Endothelial cell of umbilical vein (primary cell): ENCODE results near the gene CCDC61.

Experiments
- EZH2 ChIP-seq: IDR thresholded peaks from 2 replicates; pipeline ENCODE4 v1.6.1; 2012; ENCODE audit warnings: borderline replicate concordance, low read depth, mild to moderate bottlenecking, moderate library complexity, low read length, inconsistent platforms; ENCODE audit not compliant: severe bottlenecking
- GATA2 ChIP-seq: IDR thresholded peaks from 2 replicates; pipeline ENCODE4 v1.7.0; 2011; ENCODE audit warnings: low read depth, mild to moderate bottlenecking, moderate library complexity, mixed read lengths, low read length; ENCODE audit not compliant: insufficient read length, insufficient read depth
- JUN ChIP-seq: IDR thresholded peaks from 2 replicates; pipeline ENCODE4 v1.6.1; 2011; ENCODE audit warnings: borderline replicate concordance, low read depth; ENCODE audit not compliant: insufficient read length, insufficient read depth
- POLR2AphosphoS5 ChIP-seq: IDR thresholded peaks from 2 replicates; pipeline ENCODE4 v1.6.1; 2012; ENCODE audit warnings: low read depth, mild to moderate bottlenecking, control low read depth, low read length, moderate library complexity; ENCODE audit not compliant: insufficient read depth
- TF ChIP-seq, protein P1 (sequence below), 2 donors: IDR thresholded peaks; 1 replicate in 1 of 2; 2 replicates in 1 of 2; pipeline ENCODE4 v1.5.1; 2011; ENCODE audit warnings: low read length in 2 of 2, mild to moderate bottlenecking in 2 of 2, moderate library complexity in 2 of 2, control low read depth in 1 of 2, inconsistent platforms in 1 of 2, low read depth in 1 of 2; ENCODE audit not compliant: insufficient read depth in 1 of 2; ENCODE audit errors: extremely low read depth in 1 of 2

DNA sequence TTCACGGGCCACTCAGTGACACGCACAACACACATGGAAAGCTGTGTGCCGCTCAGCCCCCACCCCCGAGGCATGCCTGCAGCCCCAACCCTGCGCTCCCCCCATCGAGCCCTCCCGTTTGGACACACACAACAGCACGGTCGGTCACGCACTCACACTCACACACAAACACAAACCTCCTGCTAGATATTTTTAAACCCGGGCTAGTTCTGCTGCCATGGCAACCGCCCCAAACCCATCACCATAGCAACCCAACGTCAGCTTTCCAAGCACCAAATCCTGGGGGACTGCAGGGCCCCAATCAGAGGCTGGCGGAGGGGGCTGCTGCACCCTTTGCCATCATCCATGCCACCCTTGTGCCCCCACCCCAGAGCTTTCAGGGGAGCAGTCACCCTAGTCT, 19.1 kb upstream of the CCDC61 start:
- TF ChIP-seq, protein P1, sequence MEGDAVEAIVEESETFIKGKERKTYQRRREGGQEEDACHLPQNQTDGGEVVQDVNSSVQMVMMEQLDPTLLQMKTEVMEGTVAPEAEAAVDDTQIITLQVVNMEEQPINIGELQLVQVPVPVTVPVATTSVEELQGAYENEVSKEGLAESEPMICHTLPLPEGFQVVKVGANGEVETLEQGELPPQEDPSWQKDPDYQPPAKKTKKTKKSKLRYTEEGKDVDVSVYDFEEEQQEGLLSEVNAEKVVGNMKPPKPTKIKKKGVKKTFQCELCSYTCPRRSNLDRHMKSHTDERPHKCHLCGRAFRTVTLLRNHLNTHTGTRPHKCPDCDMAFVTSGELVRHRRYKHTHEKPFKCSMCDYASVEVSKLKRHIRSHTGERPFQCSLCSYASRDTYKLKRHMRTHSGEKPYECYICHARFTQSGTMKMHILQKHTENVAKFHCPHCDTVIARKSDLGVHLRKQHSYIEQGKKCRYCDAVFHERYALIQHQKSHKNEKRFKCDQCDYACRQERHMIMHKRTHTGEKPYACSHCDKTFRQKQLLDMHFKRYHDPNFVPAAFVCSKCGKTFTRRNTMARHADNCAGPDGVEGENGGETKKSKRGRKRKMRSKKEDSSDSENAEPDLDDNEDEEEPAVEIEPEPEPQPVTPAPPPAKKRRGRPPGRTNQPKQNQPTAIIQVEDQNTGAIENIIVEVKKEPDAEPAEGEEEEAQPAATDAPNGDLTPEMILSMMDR (IDR thresholded peaks at IDR 0.05; ENCODE audit: extremely low read depth in 1 of 2, insufficient read depth in 1 of 2, low read depth in 1 of 2, low read length in 2 of 2): no peak
- TF ChIP-seq GATA2 (no peak), POLR2AphosphoS5 (no peak), EZH2 (no peak), JUN (no peak)
